Coronary artery (tissue), 2 donors: Measurements from ENCODE around the gene NKD1.

ENCODE experiments used
- DNase-seq: peaks from one replicate; pipeline ENCODE4 v3.0.0-alpha.2; 2017; ENCODE audit warnings: low spot score
- H3K27ac ChIP-seq, 2 donors: fragments of 200-600 bp; sonication (generic); one replicate each; pipeline ENCODE4 v1.5.1; 2016 to 2019
- H3K4me3 ChIP-seq: fragments of 200-600 bp; sonication (generic); 2 replicates; pipeline ENCODE4 v1.5.1; 2016; ENCODE audit warnings: mild to moderate bottlenecking, moderate library complexity
- CTCF ChIP-seq: fragments of 200-600 bp; sonication (generic); IDR thresholded peaks from one replicate; pipeline ENCODE4 v1.5.1; 2019; ENCODE audit warnings: antibody characterized with exemption

Gene NKD1

GRCh38 chr16:50558913-50559312, 10.7 kb downstream of the NKD1 start:
- TF ChIP-seq CTCF = no peak
- Histone ChIP-seq H3K27ac (no peak overlapping the region), H3K4me3 (no peak overlapping the region)
- DNase-seq = no peak

DNA sequence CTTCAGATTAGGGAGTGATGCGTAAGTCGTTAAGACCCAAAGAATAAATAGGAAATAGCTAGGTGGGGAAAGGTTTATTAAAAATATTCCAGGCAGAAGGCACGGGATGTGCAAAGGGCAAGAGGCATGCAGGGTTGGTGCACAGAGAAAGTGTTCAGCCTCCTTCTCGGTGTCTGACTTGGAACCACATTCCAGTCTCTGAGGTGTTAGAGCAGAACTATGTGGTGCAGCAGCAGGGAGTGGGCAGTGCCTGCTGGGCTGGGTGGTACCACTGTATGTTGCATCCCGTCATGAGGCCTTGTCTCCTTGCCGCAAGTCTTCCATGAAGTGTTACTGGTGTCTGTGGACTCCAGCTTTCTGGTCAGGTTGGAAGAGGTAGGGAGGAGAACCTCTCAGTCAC, 11.1 kb downstream of the NKD1 start:
- H3K4me3 ChIP-seq = no peak overlapping the region
- no peak for TF ChIP-seq CTCF
- DNase-seq = no peak
- H3K27ac ChIP-seq = no peak overlapping the region

- H3K27ac ChIP-seq = no peak overlapping the region
- H3K4me3 ChIP-seq = no peak overlapping the region
- no peak for DNase-seq
- no peak for TF ChIP-seq CTCF
Observed at GRCh38 chr16:50559804-50560514, 11.8 kb downstream of the NKD1 start.

- no peak overlapping the region for H3K27ac ChIP-seq
- DNase-seq = no peak
- TF ChIP-seq CTCF = no peak
Observed at GRCh38 chr16:50560903-50561863, 13.0 kb downstream of the NKD1 start.

GRCh38 chr16:50562657-50563056, 14.5 kb downstream of the NKD1 start:
- DNase-seq = no peak
- Histone ChIP-seq H3K27ac (no peak overlapping the region), H3K4me3 (no peak overlapping the region)
- no peak for TF ChIP-seq CTCF

More at GRCh38 chr16:50560903-50561863, 13.0 kb downstream of the NKD1 start:
- H3K4me3 ChIP-seq = no peak overlapping the region

DNA sequence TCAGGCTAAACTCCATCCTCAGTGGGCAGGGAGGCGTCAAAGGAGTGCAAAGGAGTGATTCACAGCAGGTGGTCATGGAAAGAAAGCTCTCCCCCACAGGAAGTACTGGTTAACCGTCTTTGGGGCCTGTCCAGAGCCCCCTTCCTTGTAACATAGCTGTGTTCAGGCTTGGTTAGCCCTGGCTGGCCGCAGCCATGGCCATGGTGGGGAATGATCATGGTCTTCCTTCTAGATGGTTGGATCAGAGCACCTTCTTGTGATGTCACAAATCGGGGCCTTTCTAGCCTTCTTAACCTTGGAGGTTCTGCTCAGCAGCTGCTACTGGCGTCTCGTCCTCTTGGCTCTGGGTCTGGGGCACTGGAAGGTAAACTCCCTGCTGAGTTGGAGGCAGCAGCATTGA, 15.8 kb downstream of the NKD1 start:
- no peak overlapping the region for H3K4me3 ChIP-seq
- no peak overlapping the region for H3K27ac ChIP-seq
- DNase-seq = no peak
- no peak for TF ChIP-seq CTCF
